ENCODE measurements around the gene KRT82. TPM values are rescaled to one million over a fixed set of nuclear protein-coding genes. Genes with fewer than 3 reads are reported as not detected.

KRT82 gene
- total RNA-seq, 1 donor from 2014 or later: not detected

- ATAC-seq: no peak
Observed at GRCh38 chr12:52435659-52435999, 29.5 kb upstream of the KRT82 start.

DNA sequence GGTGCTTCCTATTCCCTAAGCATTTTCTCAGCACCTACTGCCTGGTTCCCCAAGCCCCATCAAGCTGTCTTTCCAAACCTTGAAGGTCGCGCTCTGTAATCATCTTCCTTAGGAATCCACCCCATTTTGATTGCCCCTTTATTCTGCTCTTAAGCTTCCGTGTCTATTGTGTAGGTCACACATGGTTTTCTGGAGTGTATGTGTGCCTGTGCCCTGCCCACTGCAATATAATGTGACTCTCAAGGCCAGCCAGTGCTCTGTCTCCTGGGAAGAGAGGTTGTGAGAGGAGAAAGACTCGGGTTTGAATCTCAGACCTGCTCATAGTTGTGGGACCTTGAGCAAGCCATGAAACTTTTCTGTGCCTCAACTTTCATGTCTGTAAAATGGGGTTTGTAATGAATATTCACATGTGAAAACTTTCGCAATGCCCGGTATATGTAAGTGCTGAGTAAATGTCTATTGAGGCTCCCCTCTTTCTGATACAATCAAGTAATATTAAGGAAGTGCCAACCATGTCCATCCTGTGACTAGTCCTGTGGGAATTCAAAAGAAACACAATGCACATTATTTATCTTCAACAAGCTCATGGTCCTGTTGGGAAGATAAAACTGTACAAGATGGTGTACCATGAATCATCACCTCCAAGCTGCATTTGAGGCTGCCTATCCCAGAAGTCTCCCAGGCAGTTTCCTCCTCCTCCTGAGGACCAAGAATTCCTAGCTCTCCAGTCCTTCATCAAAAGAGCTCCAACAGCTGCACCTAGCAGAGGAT, 28.8 kb upstream of the KRT82 start:
- ATAC-seq: no peak

- peak; percentile 33 for ATAC-seq
Observed at GRCh38 chr12:52434081-52434733, 28.1 kb upstream of the KRT82 start, which contains the start of gene KRT75. Gene KRT75 (minus strand): TSS chr12:52434371. CDS start chr12:52434304, 67 bp downstream.

GRCh38 chr12:52433501-52434080, 27.5 kb upstream of the KRT82 start:
- no peak for ATAC-seq

DNA sequence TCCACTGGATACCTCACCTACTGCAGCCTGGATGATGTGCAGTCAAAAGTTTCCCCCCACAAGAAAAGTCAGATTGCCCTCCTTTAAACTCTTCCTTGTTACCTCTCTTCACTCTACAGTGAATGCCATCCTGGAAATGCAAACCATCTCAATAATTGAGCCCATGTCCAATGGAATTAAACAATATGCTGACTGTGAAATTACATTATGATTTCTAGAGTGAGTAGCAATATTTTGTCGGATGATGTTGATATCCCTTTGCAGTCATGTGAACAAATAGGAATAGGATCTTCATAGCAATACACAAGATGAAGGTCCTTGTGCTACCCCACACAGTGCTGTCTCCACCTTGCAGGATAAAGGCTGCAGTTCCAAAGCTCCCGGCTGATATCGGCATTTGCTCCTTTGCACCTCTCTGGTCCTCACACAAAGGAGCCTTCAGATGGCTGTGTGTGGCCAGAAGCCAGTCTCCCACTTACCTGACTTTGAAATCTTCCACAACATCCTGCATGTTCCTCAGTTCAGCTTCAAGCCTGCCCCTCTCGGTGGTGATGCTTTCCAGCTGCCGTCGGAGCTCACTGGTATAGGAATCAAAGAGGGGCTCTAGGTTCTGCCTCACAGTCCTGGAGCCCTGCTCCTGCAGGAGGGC, 26.5 kb upstream of the KRT82 start:
- no peak for ATAC-seq

- no peak for ATAC-seq
Observed at GRCh38 chr12:52428121-52428520, 22.0 kb upstream of the KRT82 start.

GRCh38 chr12:52427083-52427482, 20.9 kb upstream of the KRT82 start:
- ATAC-seq: peak; percentile 66

DNA sequence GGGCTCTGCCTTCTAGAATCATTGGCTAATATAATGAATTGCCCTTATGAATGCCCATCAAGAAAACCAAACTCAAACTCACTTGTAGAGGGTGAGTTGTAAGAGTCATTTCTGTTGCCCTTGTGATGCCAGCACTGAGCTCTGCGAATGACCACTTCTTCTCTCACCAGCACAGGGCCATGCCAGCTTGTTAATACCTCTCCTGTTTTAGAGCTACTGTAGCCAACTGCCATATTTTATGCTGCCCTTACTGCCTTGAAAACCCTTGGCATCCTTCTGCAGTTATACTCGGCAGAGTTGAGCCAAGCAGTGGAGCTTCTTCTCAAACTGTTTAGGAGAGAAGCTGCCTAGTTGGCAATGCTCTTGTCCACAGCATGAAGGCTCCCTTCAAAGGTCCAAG, 19.9 kb upstream of the KRT82 start:
- no peak for ATAC-seq

DNA sequence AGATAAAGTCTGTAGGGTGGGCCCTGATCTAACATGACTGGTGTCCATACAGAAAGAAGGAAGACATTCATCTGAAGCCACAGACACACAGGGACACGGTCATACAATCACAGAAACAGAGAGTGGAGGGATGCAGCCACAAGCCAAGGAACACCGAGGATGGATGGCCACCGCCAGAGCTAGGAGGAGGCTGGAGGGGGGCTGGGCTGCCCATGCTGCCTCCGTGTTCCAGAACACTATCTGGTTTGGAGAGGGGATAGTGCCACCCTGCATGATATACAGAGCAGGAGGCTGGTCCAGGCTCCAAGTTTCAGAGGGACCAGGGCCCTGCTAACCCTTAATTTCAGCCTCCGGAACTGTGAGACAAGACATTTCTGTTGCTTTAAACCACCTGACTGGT, 19.3 kb upstream of the KRT82 start:
- no peak for ATAC-seq

GRCh38 chr12:52423661-52424500, 17.7 kb upstream of the KRT82 start:
- ATAC-seq: no peak

DNA sequence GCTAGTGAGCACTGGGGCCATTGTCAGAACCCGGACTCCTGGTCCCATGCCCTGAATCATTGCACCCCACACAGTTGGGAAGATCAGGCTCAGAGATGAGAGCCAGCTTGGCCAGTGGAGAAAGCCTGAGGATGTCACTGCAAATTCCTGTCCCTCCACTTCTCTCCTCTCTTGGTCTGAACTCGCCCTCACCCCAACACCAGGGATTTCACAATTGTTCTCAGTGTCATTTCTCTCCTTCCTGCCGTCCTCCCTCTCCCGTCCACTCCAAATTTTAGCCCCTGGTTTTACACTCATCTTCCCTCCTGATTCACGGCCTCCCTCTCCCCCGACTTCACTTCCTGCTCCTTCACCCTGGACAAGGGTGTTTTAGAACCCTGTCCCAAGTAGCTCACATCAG, 16.9 kb upstream of the KRT82 start:
- ATAC-seq: peak; percentile 14

GRCh38 chr12:52419656-52420055, 13.5 kb upstream of the KRT82 start:
- ATAC-seq: no peak

GRCh38 chr12:52418576-52419110, 12.5 kb upstream of the KRT82 start:
- ATAC-seq: no peak

GRCh38 chr12:52417740-52418139, 11.6 kb upstream of the KRT82 start:
- no peak for ATAC-seq

DNA sequence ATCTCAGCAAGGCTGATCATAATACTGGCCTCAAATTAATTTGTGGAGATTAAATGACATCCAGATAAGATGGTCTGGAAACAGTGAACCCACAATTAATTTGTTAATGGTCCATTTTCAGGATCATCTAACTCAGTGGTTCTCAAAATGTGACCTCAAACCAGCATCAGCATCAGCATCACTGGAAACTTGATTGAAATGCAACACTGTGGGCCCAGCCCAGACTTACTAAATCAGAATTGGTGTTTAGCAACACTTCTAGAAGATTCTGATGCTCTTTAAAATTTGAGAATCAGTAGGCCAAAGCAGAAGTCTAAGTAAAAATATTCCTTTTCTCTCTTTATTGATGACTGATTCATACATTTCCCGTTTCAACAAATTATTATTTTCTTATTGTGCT, 10.7 kb upstream of the KRT82 start:
- ATAC-seq: no peak

DNA sequence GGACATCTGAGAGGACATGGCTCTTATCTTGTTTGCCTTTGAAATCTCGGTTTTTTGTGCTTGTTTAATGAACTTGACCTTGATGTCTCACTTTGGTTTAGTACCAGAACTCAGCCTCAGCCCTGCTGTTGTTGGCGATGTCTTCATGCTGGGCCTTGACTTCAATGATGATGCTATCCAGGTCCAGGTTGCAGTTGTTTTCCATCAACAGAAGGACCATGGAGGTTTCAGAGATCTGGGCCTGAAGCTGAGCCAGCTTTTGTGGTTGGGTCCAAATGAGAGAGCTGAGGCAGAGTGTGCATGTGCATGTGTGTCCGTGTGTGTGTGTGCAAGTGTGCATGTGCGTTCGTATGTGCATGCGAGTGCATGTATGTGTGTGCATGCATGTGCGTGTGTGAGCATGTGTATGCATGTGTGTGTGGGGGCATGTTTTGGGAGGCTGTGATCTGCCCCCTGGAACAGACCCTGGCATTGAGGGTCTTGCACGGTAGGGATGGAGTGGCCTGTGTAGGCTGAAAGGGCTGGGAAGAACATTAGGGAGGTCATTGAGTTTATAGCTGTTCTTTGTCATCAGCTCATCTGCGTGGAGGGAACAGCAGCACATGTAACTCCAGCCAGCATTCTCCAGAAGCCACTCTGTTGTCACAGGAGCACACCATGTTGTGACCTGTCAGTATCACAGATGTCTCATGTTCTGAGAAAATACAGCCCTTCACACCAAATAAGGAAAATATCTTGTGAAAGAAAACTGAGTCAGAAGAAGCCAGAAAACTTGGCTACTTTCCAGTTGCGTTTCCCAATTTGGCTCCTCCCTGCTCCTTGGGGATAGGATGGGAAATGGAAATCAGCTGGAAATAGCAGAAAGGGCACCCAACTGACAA, 10.0 kb upstream of the KRT82 start:
- peak; percentile 93 for ATAC-seq

GRCh38 chr12:52414936-52415335, 8.8 kb upstream of the KRT82 start:
- no peak for ATAC-seq

GRCh38 chr12:52413782-52414345, 7.7 kb upstream of the KRT82 start:
- ATAC-seq: no peak

DNA sequence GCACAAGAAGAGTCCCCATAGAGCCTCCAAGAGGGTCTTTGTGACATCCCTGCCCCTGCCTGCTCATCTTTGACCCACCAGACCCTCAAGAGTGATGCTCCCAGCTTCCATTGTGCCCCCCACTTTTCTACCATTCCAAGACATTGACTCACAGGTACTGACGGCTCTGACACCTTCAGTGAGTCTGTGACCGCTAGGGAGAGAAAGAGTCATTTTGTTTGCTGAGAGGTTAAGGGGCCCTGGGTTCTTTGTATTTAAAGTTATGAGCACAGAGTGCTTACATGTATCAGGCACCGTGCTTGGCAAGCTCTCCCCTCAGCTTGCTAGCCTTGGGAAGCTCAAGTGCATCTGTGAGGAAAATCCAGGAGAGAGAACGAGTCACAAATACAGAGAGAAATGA, 7.1 kb upstream of the KRT82 start:
- no peak for ATAC-seq

DNA sequence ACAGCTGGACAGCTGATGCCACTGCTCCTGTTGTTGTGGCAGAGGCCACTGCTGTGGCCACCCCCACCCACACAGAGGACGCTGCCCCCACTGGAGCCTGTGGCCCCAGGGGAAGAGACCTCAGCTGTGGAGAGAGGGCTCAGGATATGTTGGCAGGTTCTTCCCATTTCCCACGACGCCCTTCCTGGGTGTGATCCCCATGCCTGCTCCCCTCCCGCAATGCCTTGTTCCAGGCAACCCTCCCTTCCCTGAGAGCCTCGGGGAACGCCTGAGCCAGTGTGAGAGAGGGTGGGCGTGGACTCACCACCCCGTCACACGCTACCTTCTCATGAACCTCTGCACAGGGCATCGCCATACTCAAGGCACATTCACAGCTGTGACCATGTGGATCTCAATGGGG, 5.7 kb upstream of the KRT82 start:
- no peak for ATAC-seq
